OCI-M1 (cell line): ENCODE measurements around the gene CYFIP1.

Experiments
- DNase-seq: peaks from one replicate; lab custom pipeline; 2025; lab: John Stamatoyannopoulos, UW

Gene CYFIP1

DNA sequence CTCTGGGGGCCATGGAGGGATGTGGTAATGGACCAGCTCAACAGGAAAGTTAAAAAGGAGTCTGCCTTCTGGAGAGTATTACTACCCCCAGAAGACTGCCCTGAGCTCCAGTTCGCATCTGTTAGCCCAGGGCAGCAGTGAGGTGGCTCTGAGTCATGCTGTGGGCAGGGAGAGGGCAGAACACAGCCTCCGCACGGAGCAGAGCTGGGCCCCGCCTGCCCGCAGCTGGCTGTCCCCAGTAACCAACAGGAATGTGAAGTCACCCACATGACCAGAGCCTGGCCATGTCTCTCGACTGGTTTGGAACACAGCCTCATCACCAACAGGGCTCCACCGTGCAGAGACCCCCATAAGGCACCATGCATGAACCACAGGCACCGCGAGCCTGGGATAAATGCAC lies 62.1 kb downstream of the CYFIP1 start:
- DNase-seq = no peak

DNA sequence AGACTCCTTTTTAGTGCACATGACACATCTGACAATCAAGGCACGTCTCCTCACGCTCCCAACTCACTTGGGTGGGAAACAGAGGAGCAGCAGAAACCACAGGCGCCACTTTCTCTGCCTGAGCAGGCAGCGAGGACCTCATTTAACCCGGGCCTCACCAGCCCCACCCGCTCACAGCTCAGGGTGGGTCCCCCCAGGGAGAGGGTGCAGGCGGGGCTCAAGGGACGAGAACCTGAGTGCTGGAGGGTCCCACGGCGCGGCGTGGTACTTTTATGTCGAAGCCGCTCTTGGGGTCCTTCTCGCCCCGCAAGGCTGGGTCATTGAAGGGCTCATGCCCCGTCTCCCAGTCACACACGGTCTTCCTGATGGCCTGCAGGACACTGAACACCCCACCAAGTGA lies 62.6 kb downstream of the CYFIP1 start:
- no peak for DNase-seq

DNA sequence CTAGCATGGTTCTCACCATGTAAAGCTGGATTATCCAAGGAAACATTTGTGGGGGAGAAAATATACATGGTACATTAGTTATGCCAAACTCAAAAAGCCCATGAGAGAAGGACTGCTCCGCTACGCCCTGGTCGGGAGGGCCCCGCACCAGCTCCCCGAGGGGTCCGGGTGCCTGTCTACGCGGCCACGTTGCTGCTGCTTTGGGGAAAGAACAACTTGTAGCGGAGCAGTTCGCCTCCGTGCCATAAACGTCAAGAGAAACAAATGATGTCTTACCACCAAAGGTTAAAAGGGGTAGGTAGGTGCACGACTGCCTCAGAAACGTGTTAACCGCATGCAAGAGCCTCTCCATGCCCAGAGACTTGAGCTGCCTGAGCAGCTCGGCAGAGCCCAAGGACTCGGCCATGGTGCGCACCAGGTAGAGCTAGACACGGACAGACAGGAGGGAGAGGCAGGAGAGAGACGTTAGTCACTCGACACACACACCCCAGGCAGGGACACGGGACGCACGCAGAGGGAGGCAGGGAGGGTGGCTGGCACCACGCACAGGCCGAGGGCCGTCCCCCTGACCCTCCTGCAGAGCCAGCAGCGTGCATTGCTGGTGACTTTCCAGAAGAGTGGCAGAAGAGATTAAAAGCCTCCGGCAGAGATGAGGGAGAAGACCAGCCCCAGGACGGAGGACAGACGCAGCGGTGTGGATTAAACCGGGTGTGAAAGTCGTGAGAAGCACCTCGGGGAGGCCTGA lies 63.4 kb downstream of the CYFIP1 start:
- no peak for DNase-seq

DNA sequence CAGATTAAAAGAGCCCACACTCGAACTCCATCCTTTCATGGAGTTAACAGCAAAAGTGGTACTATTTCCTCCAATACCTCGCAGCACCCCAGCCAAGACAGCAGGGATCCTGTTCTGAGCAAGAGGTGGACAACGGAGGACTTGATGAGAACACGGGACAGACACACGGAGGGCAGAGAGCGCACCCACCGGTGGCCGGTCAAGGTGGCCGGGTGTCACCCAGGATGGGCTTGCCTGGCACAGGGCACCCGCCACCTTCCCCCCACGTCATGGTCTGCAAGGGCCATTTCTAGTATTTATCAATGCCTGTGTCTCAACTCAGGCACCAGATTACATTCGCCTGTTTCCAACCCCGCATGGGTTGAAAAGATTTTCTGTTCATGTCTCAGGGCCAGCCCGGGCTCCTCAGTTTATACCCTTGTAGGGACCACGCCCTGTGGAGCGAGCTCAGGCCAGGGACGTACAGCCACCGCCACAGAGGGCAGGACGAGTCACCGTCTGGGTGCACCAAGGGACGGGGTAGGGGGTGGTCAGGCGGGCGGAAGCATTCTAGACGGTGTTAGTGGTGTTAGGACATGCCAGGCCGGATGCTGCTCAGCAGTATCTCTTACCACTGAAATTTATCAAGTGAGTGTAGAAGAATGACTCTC lies 64.2 kb downstream of the CYFIP1 start:
- DNase-seq = no peak

DNA sequence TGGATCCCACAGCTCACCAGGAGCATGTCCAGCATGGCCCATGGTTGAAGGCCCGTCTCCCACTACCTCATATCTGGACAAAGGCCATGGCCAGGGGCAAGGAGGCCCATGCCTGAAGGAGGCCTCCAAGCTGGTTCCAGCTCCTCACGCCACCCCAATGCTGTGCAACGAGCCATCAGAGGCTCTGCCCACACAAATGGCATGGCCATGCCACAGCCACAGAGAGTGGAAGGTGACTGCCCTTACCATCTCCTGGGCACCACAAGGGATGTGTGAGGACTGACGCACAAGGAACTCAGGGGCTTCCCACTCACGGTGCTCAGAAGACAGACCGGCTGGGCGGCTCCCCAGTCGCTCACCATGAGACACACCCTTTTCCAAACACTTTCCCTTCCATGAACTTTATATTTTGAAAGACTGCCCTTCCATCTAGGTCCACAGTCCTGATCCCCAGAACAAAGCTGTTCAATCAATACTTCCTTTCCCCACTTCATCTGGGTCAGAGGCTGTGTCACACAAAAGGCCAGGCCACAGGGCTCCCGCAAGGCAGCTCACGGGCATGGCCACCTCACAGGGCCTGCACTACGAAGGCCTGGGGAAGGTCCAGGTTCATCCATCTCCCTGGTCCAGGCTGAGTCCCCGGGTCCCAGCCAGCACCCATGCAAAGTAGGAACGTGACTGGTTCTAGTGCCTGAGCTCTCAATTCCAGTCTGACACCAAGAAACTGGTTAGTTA lies 66.4 kb downstream of the CYFIP1 start:
- DNase-seq = no peak

DNA sequence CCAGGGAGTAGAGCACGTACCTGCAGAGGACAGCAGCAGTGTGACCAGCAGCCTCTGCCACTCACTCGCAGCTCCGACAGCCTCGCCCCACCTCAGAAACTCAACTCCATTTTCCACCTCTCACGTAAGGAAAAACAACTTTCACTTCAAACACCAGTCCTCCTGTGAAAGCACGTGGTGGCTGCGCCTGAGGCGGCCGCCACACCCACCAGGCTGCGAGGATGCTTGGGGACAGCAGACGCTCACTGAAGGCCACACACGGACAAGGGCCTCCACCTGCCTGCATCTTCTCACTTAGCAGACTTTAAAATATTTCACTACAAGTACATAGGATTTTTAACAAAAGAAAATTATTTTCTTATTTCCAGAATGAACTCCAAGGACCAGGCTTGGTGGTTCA lies 67.9 kb downstream of the CYFIP1 start:
- no peak for DNase-seq

GRCh38 chr15:22911306-22911705 lies 68.9 kb downstream of the CYFIP1 start:
- no peak for DNase-seq

DNA sequence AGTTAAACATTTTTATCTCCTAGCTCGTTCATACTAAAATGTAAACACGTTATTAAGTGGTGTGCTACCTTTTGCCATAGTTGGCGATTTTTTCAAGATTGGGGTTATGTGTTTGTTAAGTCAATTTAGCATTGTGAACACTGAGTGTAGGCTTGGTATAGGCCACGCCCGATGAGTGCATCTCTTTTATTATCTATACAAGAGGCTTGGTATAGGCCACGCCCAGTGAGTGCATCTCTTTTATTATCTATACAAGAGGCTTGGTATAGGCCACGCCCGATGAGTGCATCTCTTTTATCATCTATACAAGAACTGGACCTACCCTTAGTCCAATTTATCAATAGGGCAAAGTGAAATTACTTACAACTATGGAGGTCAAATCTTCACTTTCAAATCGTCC lies 71.3 kb downstream of the CYFIP1 start:
- DNase-seq = no peak

DNA sequence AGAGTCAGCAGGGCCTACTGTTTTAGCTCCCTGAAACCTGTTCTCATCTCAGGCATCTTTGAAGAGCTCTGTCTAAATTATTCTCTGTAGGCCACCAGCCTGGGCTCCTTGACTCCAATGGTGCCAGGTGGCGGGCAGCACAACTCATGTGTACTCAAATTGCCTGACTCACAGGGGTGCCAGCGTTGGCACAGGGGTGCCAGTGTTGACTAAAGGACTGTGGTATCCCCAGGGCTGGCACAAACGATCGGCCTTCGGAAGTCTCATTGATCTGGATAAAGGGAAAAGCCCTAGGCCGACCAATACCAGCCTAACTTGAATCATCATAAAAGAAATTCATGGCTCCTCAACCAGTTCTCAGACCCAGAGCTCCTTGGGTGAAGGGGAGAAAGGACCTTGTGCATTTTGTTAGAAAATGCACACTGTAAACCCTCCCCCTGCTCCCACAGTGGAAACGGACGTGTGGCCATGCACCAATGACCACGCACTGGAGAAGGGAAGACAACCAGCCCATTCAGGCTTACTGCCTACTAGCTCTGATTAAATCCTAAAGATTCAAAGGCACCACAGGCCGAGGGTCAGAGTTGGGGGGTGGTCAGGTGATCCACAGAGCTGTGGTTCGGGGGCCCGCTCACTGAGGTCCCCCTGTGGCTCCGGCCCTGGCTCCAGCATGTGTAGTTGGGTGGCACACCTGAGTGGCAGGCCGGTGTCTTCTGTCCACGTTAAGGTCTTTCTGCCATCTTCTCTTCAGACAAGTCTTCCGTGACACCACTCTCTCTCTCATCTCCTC lies 72.8 kb downstream of the CYFIP1 start:
- no peak for DNase-seq

DNA sequence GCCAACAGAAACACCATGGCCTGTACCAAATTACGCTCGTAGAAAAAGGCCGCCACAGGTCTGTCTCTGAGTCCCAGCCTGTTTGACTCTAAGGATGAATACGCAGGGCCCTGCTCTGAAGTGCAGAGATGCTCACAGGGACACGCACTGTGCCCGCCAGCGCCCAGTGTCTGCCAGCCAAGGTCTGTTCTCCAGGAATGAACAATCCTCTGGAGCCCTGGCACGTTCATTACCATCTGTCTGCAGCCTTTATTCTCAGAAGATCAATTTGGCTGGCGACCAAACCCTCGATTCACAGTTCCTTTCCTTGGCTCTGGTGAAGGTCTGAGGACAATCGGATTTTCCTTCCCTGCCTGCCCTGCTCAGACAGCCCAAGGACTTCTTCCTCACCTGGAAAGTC lies 75.4 kb downstream of the CYFIP1 start:
- DNase-seq = no peak

GRCh38 chr15:22903961-22904534 lies 76.1 kb downstream of the CYFIP1 start:
- no peak for DNase-seq

DNA sequence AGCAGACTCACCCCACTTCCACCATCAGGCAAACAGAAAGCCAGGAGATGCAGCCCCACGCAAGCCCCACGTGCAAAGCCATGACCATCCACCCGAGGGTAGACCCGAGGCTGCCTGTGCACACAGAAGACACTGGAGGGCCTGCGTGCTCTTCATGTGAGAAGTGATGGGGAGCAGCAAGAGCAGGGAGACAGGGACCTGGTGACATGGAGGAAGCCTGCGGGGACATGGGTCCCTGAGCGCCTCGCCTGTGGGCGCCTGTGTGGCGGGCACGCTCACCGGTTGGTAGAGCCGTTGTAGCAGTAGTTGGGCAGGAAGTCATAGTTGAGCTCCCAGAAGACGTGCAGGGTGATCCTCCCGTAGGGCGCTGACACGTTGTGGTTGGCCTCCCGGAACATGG lies 76.7 kb downstream of the CYFIP1 start:
- DNase-seq = no peak

GRCh38 chr15:22902981-22903380 lies 77.2 kb downstream of the CYFIP1 start:
- DNase-seq = no peak

DNA sequence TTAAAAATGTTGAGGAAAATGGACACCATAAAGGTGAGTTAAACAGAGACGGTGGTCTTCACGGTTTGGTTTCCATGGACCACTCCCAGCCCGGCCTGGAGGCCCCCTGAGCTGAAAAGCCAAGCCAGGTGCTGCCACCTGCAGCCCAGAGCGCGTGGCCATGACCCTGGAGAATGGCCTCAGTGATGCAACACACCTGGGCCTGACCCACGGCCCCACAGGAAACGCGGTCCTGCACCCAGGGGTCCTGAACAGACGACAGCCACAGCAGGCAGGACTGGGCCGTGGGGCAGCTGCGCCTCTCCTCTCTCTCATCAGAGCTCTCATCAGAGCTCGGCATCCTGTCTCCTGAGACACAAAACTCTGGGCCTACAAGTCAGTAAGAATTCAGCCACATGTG lies 77.6 kb downstream of the CYFIP1 start:
- DNase-seq = no peak

GRCh38 chr15:22902046-22902445 lies 78.1 kb downstream of the CYFIP1 start:
- DNase-seq = no peak

DNA sequence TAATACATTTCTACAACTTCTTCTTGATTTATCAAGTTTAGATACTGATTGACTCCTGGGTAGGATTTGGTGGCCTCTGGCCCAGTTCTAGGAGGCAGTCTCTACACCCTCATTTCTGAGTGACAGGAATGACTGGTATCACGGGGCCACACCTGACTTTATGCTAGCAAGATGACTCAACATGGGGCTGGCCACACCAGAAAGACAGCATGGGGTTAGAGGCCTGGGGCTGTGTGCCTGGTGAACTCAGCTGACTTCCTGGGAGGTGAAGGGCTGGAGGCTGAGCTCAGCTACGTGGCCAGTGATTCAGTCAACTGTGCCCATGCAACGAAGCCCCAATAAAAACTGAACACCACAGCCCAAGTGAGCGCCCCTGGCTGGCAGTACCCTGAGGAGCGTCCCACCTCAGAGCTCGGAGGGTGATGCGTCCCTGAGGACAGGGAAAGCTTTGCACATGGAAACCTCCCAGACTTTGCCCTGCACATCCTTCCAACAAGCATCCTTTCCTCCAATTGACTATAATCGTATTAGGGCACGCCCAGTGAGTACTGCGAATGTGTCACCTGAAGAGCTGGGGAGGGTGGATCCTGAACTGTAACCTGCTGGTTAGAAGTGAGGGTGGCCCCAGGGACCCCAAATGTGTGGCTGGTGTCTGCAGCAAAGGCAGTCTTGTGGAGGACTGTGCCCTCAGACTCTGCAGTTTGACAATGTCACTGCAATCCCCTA lies 84.5 kb downstream of the CYFIP1 start:
- no peak for DNase-seq

DNA sequence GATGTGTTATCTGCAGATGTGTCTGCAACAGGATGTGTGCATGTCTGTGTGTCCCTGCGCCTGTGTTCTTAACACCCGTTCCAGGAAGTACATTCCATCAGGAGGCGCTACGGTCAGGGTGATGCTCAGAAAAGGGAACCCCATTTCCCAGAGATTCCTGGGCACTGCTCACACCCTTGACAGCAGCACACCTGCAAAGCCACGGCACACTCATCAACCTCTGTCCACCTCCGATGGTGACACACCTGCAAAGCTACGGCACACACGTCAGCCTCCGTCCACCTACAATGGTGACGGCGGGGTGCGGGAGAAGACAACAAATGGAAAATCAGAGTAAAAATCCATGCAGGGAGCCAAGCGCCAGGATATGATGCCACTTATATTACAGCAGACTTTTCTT lies 86.3 kb downstream of the CYFIP1 start:
- DNase-seq = no peak

DNA sequence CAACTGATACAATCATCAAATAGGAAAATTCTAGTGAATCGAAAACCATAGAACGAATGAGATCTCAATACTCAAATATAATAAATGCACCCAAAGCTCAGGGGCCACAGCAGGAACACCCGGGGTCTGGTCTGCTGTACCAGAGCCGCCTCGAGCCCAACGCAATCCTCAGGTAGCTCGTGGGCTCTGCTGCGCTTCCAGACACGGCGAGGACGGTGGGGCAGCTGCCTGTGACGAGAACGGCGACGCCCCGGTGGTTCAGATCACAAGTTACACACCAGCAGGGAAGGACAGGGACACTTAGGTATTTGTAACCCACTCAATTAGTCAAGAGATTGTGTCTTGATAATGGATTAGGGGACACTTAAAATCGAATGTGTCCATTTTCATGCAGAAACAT lies 87.1 kb downstream of the CYFIP1 start:
- no peak for DNase-seq

DNA sequence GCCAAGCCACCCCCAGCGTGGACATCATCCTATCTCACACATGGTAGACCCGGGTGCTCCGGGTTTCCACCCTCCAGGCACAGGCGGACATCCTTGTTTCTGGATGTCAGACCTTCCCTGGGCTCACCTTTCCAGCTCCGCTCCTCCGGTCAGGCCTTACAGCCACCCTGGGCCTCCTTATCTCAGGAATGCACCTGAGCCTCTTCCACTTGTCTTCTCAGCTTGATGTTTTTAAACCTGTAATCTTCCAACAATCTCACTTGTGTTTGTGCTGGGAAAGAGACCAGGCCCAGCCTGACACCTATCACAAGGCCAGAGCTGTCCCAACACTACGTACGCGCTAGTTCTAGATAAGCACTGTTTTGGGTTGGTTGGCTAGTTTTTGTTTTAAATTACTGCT lies 87.8 kb downstream of the CYFIP1 start:
- DNase-seq = no peak

- no peak for DNase-seq
Measured at GRCh38 chr15:22891426-22892210, 88.5 kb downstream of the CYFIP1 start.

- no peak for DNase-seq
Measured at GRCh38 chr15:22890296-22890695, 89.9 kb downstream of the CYFIP1 start.
